Skeletal muscle tissue (tissue), 4 donors: ENCODE data around the gene KCNJ12. TPM values are rescaled to one million over a fixed set of nuclear protein-coding genes. Genes with fewer than 3 reads are reported as not detected.

ENCODE experiments used
- H3K27ac ChIP-seq: one replicate; pipeline ENCODE4 v1.7.0; 2013; ENCODE audit warnings: mild to moderate bottlenecking, low read depth, low read length, inconsistent platforms
- H3K27me3 ChIP-seq, 3 donors: one replicate each; pipeline ENCODE4 v1.7.0; 2013; ENCODE audit warnings: low read length in 3 of 3; ENCODE audit not compliant: control insufficient read depth in 3 of 3, insufficient read depth in 3 of 3
- H3K36me3 ChIP-seq, 3 donors: one replicate each; pipeline ENCODE4 v1.7.0; 2013; ENCODE audit warnings: low read length in 3 of 3; ENCODE audit not compliant: control insufficient read depth in 3 of 3, insufficient read depth in 3 of 3
- H3K4me1 ChIP-seq, 3 donors: one replicate each; pipeline ENCODE4 v1.7.0; 2013; ENCODE audit warnings: low read length in 3 of 3, mild to moderate bottlenecking in 3 of 3; ENCODE audit not compliant: control insufficient read depth in 3 of 3, insufficient read depth in 3 of 3
- H3K4me3 ChIP-seq, 3 donors: one replicate each; pipeline ENCODE4 v1.7.0; 2013; ENCODE audit warnings: low read length in 3 of 3
- H3K9ac ChIP-seq, 3 donors: one replicate each; pipeline ENCODE4 v1.7.0; 2013; ENCODE audit warnings: low read length in 3 of 3, mild to moderate bottlenecking in 3 of 3, moderate library complexity in 2 of 3, low read depth in 1 of 3
- H3K9me3 ChIP-seq, 3 donors: one replicate each; pipeline ENCODE4 v1.7.0; 2013; ENCODE audit warnings: low read length in 3 of 3; ENCODE audit not compliant: control insufficient read depth in 3 of 3
- total RNA-seq: library from RNA; depleted of rRNA; stranded (reverse); fragments of >200 nt; gene quantifications from one replicate; pipeline ENCODE4 v1.2.3, GENCODE V29; 2014
- donor health status: Osteomylitis.

Gene KCNJ12
- total RNA-seq, 1 donor from 2014 or later: 14.6 TPM

DNA sequence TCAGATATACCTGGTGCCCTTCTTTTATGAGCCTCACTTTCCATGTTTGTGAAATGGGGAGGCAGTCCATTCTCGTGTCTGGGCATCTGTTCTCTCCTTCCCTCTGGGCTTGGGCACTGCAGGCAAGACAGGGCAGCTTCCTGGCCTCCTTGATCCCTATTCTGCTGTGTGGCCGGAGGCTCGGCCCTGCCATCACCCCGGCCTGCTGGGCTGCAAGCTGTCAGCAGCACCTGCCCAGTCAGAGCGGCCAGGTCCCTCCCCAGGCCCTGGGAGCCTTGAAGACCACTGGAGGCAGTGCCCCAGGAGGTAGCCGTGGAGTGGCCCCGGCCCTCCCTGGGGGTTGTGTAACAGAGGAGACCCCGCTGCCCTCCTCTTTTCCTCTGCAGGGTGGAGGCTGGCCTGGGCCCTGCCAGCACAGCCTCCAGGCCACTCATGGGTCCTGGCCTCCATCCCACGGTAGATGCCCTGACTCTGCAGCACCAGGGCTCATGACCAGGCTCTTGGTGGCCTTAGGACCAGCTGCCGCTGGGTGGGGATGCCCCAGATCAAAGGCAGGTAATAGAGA lies 9.2 kb downstream of the KCNJ12 start:
- Histone ChIP-seq H3K4me1 (peaks cover 15 to 80% (median 36%) of the 10 kb centered on the region in 3 donors), H3K36me3 (no peaks in the 10 kb centered on the region), H3K27ac (no peak overlapping the region), H3K27me3 (no peaks in the 10 kb centered on the region), H3K9ac (no peak overlapping the region), H3K4me3 (no peak overlapping the region), H3K9me3 (no peaks in the 10 kb centered on the region)

GRCh38 chr17:21387616-21388015 lies 11.5 kb downstream of the KCNJ12 start:
- Histone ChIP-seq H3K9ac (no peak overlapping the region), H3K27ac (no peak overlapping the region), H3K36me3 (no peaks in the 10 kb centered on the region), H3K4me1 (peaks cover 13 to 75% (median 22%) of the 10 kb centered on the region in 3 donors), H3K4me3 (no peak overlapping the region), H3K9me3 (no peaks in the 10 kb centered on the region), H3K27me3 (no peaks in the 10 kb centered on the region)

GRCh38 chr17:21388066-21388465 lies 11.9 kb downstream of the KCNJ12 start:
- H3K36me3 ChIP-seq: no peaks in the 10 kb centered on the region
- H3K9ac ChIP-seq: no peak overlapping the region
- H3K9me3 ChIP-seq: no peaks in the 10 kb centered on the region
- no peaks in the 10 kb centered on the region for H3K27me3 ChIP-seq
- H3K4me3 ChIP-seq: no peak overlapping the region
- peaks cover 13 to 74% (median 19%) of the 10 kb centered on the region in 3 donors for H3K4me1 ChIP-seq
- H3K27ac ChIP-seq: no peak overlapping the region

- H3K4me1 ChIP-seq: peaks cover 13 to 72% (median 16%) of the 10 kb centered on the region in 3 donors
- no peaks in the 10 kb centered on the region for H3K36me3 ChIP-seq
- no peak overlapping the region for H3K4me3 ChIP-seq
- no peak overlapping the region for H3K27ac ChIP-seq
- peak overlapping the region in 1 of 3 donors; percentile 16 for H3K9ac ChIP-seq
- no peaks in the 10 kb centered on the region for H3K9me3 ChIP-seq
- H3K27me3 ChIP-seq: no peaks in the 10 kb centered on the region
Measured at GRCh38 chr17:21388944-21389343, 12.8 kb downstream of the KCNJ12 start.

DNA sequence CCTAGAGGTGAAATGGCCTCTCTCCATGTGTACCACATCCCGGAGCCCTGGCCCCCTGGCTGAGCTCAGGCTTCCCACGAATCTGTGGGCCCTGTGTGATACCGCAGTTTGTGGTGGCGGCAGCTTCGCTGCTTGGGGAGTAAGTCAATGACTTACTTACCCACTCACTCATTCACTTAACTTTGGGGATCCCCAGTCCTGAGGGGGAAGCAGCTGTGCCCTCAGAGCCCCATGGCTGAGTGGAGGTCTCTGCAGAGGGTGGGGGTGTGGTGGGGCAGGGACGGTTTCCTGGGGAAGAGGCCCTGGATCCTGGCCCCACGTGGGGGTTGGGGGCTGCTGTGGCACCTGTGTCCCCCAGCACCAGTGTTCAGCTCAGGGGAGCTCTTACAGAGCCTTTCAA lies 13.2 kb downstream of the KCNJ12 start:
- Histone ChIP-seq H3K9me3 (no peaks in the 10 kb centered on the region), H3K4me1 (peaks cover 13 to 68% (median 16%) of the 10 kb centered on the region in 3 donors), H3K27me3 (no peaks in the 10 kb centered on the region), H3K4me3 (no peak overlapping the region), H3K9ac (peak overlapping the region in 1 of 3 donors; percentile 16), H3K27ac (no peak overlapping the region), H3K36me3 (no peaks in the 10 kb centered on the region)

- Histone ChIP-seq H3K4me3 (no peak overlapping the region), H3K27me3 (no peaks in the 10 kb centered on the region), H3K27ac (no peak overlapping the region), H3K9ac (no peak overlapping the region), H3K4me1 (peaks cover 13 to 64% (median 16%) of the 10 kb centered on the region in 3 donors), H3K36me3 (no peaks in the 10 kb centered on the region), H3K9me3 (no peaks in the 10 kb centered on the region)
Measured at GRCh38 chr17:21390294-21390693, 14.1 kb downstream of the KCNJ12 start.

DNA sequence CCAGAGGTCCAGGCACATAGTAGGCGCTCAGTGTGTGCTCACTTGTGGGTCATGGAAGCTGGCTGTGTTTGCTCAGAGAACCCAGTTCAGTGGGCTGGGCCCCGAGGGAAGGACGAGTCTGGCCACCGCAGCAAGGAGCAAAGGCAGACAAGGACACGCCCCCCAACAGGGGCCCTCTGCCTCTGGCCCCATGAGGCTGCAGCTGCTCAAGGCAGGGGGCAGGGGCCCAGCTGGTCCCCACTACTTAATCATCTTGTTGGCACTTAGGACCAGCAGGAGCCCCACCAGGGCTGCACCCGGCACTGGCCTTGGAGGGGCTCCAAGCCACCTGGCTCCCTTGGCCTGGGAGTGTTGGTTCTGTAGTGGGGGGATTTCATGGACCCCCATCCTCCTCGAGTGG lies 16.1 kb downstream of the KCNJ12 start:
- H3K9me3 ChIP-seq: no peaks in the 10 kb centered on the region
- no peaks in the 10 kb centered on the region for H3K36me3 ChIP-seq
- H3K4me3 ChIP-seq: no peak overlapping the region
- no peaks in the 10 kb centered on the region for H3K27me3 ChIP-seq
- peak overlapping the region in 2 of 3 donors; percentile 3 to 32 for H3K9ac ChIP-seq
- peaks cover 16 to 73% (median 19%) of the 10 kb centered on the region in 3 donors for H3K4me1 ChIP-seq
- H3K27ac ChIP-seq: no peak overlapping the region

DNA sequence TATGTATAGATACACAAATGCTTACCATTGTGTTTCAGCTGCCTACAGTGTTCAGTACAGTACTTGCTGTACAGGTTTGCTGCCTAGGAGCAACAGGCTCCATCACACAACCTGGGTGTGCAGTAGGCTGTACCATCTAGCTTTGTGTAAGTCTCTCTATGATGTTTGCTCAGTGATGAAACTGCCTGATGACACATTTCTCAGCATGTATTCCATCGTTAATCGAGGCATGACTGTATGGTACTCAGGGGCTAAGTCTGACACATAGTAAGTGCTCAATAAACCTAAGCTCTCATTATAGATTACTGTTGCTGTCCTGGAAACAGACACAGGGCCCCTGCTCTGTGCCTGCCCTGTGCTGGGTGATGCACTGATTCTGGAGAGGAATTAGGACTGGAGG lies 18.1 kb downstream of the KCNJ12 start:
- Histone ChIP-seq H3K27ac (no peak overlapping the region), H3K4me3 (no peak overlapping the region), H3K9ac (no peak overlapping the region), H3K4me1 (peaks cover 18 to 74% (median 20%) of the 10 kb centered on the region in 3 donors), H3K27me3 (no peaks in the 10 kb centered on the region), H3K9me3 (no peaks in the 10 kb centered on the region), H3K36me3 (no peaks in the 10 kb centered on the region)

GRCh38 chr17:21395764-21396163 lies 19.6 kb downstream of the KCNJ12 start:
- H3K27ac ChIP-seq: no peak overlapping the region
- H3K36me3 ChIP-seq: no peaks in the 10 kb centered on the region
- H3K9me3 ChIP-seq: no peaks in the 10 kb centered on the region
- no peak overlapping the region for H3K9ac ChIP-seq
- no peaks in the 10 kb centered on the region for H3K27me3 ChIP-seq
- H3K4me1 ChIP-seq: peaks cover 19 to 73% (median 21%) of the 10 kb centered on the region in 3 donors
- no peak overlapping the region for H3K4me3 ChIP-seq

GRCh38 chr17:21396237-21396636 lies 20.1 kb downstream of the KCNJ12 start:
- no peak overlapping the region for H3K4me3 ChIP-seq
- peaks cover 21 to 73% (median 21%) of the 10 kb centered on the region in 3 donors for H3K4me1 ChIP-seq
- no peaks in the 10 kb centered on the region for H3K27me3 ChIP-seq
- no peak overlapping the region for H3K27ac ChIP-seq
- no peak overlapping the region for H3K9ac ChIP-seq
- no peaks in the 10 kb centered on the region for H3K36me3 ChIP-seq
- no peaks in the 10 kb centered on the region for H3K9me3 ChIP-seq
